ENCODE results near the gene VPS4A. TPM values are rescaled to one million over a fixed set of nuclear protein-coding genes. Genes with fewer than 3 reads are reported as not detected.
"Not testable (repeated sequence)": the region's sequence is repeated elsewhere in the genome, so short reads cannot be mapped to it uniquely, and the experiment has no call there.

The VPS4A gene
- total RNA-seq, 3 donors from 2014 or later, result 31.3 to 43.8 (median 32.4) TPM

GRCh38 chr16:69350536-69351133, 39.5 kb downstream of the VPS4A start:
- H3K27ac ChIP-seq, result no peak overlapping the region

GRCh38 chr16:69351309-69352027, 40.3 kb downstream of the VPS4A start, which contains the start of gene TMED6:
TSS of gene TMED6 (minus strand) at chr16:69351786. CDS start at chr16:69351753, 33 bp downstream.
- DNase-seq (ENCODE audit: low spot score in 2 of 2), result no peak

More at GRCh38 chr16:69350536-69351133, 39.5 kb downstream of the VPS4A start:
- no peaks in the 10 kb centered on the region for H3K4me1 ChIP-seq
- H3K36me3 ChIP-seq, result no peaks in the 10 kb centered on the region
- intact Hi-C loops (cut with DNase I; ENCODE audit: low total_unique reads), result no loop called here
- TF ChIP-seq CTCF (IDR thresholded peaks at IDR 0.05), result no peak
- TF ChIP-seq POLR2AphosphoS5 (IDR thresholded peaks at IDR 0.05), result no peak
- no peak for TF ChIP-seq POLR2A (IDR thresholded peaks at IDR 0.05)
- H3K4me3 ChIP-seq, result no peak overlapping the region
- no peak for DNase-seq (ENCODE audit: low spot score in 2 of 2)
- no peaks in the 10 kb centered on the region for H3K27me3 ChIP-seq
- no peaks in the 10 kb centered on the region for H3K9me3 ChIP-seq

GRCh38 chr16:69360070-69360469, 48.9 kb downstream of the VPS4A start:
- H3K36me3 ChIP-seq; H3K4me1 ChIP-seq; H3K27ac ChIP-seq; intact Hi-C loops (cut with DNase I; ENCODE audit: low total_unique reads); H3K9me3 ChIP-seq; H3K4me3 ChIP-seq; DNase-seq (ENCODE audit: low spot score in 2 of 2); H3K27me3 ChIP-seq: not testable (repeated sequence)

More at GRCh38 chr16:69351309-69352027, 40.3 kb downstream of the VPS4A start, which contains the start of gene TMED6:
- Histone ChIP-seq H3K27ac (no peak within 1 kb of the TSS), H3K4me3 (no peak within 1 kb of the TSS), H3K4me1 (no peaks in the 10 kb centered on the region), H3K27me3 (no peaks in the 10 kb centered on the region), H3K9me3 (no peaks in the 10 kb centered on the region), H3K36me3 (no peaks in the 10 kb centered on the region)
- intact Hi-C loops (cut with DNase I; ENCODE audit: low total_unique reads), result no loop called here
- no peak for TF ChIP-seq POLR2AphosphoS5 (IDR thresholded peaks at IDR 0.05)
- TF ChIP-seq POLR2A (IDR thresholded peaks at IDR 0.05), result no peak
- TF ChIP-seq CTCF (IDR thresholded peaks at IDR 0.05), result no peak

- Histone ChIP-seq H3K4me3 (no peak overlapping the region), H3K4me1 (no peaks in the 10 kb centered on the region), H3K27me3 (no peaks in the 10 kb centered on the region), H3K36me3 (no peaks in the 10 kb centered on the region), H3K27ac (no peak overlapping the region), H3K9me3 (no peaks in the 10 kb centered on the region)
- no peak for DNase-seq (ENCODE audit: low spot score in 2 of 2)
- intact Hi-C loops (cut with DNase I; ENCODE audit: low total_unique reads), result no loop called here
- TF ChIP-seq POLR2AphosphoS5 (IDR thresholded peaks at IDR 0.05), result no peak
- TF ChIP-seq CTCF (IDR thresholded peaks at IDR 0.05), result no peak
- TF ChIP-seq POLR2A (IDR thresholded peaks at IDR 0.05), result no peak
Observed at GRCh38 chr16:69363281-69363717, 52.1 kb downstream of the VPS4A start.

GRCh38 chr16:69364088-69364487, 52.9 kb downstream of the VPS4A start:
- H3K27ac ChIP-seq, result no peak overlapping the region
- intact Hi-C loops (cut with DNase I; ENCODE audit: low total_unique reads), result no loop called here
- H3K27me3 ChIP-seq, result no peaks in the 10 kb centered on the region
- no peaks in the 10 kb centered on the region for H3K9me3 ChIP-seq
- H3K4me3 ChIP-seq, result no peak overlapping the region
- no peaks in the 10 kb centered on the region for H3K36me3 ChIP-seq
- no peak for DNase-seq (ENCODE audit: low spot score in 2 of 2)
- no peaks in the 10 kb centered on the region for H3K4me1 ChIP-seq
- no peak for TF ChIP-seq CTCF (IDR thresholded peaks at IDR 0.05)
